DMS79 (cell line): ENCODE measurements around the gene ZBTB48.

Experiments
- DNase-seq: peaks from one replicate; lab custom pipeline; 2025; lab: John Stamatoyannopoulos, UW

Gene ZBTB48

GRCh38 chr1:6614019-6614928, 34.5 kb downstream of the ZBTB48 start:
- no peak for DNase-seq

GRCh38 chr1:6614929-6615785, 35.4 kb downstream of the ZBTB48 start:
- DNase-seq = no peak

DNA sequence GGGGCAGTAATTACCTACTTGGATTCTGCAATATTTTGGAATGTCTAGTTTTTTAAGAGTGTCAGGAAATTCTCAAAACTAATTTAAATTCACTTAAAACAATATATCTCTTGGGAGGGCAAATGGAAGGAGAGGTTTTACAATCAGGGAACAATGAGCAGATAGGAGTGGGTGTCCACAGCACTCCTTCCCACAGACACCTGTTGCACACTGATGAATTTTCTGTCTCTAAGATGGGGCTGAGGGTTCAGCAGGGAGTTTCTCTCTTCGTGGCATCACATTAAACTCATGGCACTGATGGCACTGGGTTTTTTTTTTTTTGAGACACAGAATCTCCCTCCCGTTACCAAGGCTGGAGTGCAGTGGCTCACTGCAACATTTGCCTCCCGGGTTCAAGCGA, 39.3 kb downstream of the ZBTB48 start:
- DNase-seq = no peak

DNA sequence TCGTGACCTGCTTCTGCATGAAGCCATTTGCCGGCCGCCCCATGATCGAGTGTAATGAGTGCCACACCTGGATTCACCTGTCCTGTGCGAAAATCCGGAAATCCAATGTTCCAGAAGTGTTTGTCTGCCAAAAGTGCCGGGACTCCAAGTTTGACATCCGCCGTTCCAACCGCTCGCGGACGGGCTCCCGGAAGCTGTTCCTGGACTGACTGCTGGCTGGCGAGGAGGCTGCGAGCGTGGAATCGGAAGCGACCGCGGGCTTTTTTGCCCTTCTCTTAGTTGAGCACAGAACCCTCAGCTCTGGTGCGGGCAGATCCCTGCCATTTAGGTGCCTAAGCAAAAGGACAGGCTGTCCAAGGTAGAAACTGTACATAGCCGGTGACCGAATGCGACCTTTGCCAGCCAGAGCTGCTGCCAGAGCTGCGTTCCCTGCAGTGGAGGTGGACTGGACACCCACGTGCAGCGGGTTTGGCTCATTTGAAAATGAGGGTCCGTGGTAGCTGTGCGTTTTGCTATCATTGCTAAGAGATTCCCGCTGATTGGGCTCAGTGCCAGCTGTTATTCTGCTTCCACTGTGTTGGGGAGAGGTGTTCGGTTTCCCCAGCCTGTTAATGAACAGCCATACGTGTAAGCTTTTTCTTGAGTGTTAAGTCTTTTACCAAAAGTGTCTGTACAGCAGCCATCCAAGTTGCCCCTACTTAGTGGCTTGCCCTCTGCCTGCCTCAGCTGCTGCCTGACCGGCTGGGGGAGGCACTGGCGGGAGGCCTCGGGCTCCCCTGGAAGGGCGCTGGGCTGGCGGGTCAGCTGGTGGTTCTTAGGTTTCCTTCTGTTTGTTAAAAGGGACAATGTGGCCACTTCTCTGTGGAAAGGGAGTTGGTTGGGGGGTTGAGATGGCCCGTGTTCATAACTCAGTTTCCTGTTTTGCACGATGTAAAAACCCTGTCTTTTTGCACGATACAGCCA, 41.9 kb downstream of the ZBTB48 start:
- DNase-seq = no peak

- no peak for DNase-seq
Measured at GRCh38 chr1:6622396-6623152, 42.8 kb downstream of the ZBTB48 start.

DNA sequence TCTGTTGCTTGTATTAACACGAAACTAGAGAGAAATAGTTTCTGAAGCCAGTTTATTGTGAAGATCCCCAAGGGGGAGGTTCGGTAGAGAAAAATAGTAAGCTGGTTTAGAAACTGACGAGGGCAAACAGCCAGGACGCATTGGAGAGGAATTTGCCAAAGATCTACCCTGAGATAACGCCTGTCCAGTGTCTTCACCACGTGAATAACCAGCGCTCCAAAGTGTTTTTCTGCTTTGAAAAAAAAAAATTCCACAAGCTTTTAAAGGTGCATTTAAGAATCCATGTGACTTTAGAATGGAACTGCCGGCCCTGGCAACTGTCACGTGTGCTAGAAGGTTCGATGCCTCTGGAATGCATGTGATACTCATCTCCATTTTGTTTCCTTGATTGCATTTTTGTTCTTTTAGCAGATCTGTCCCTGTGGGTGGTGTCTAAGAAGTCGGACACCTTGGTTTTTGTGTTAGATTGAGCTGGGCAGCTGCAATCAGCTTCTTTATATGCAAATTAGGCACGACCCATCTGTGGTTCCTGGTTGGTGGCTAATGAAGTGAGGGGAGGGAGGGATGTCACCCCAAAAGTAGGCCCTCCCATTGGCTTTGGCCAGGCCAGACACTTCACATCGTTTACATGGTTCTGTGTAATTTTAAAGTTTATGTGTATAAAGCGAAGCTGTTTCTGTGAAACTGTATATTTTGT, 43.6 kb downstream of the ZBTB48 start:
- no peak for DNase-seq

- DNase-seq = peak; percentile 44
Measured at GRCh38 chr1:6624710-6625583, 45.2 kb downstream of the ZBTB48 start, which contains the start of gene THAP3. TSS of gene THAP3 (plus strand) at chr1:6624868. CDS start at chr1:6625219, 351 bp downstream.

- no peak for DNase-seq
Measured at GRCh38 chr1:6625584-6626149, 45.9 kb downstream of the ZBTB48 start.

GRCh38 chr1:6627031-6627430, 47.2 kb downstream of the ZBTB48 start:
- DNase-seq = no peak

GRCh38 chr1:6627841-6628545, 48.2 kb downstream of the ZBTB48 start:
- DNase-seq = no peak

GRCh38 chr1:6628971-6629479, 49.2 kb downstream of the ZBTB48 start:
- no peak for DNase-seq

GRCh38 chr1:6630027-6630426, 50.2 kb downstream of the ZBTB48 start:
- no peak for DNase-seq

- no peak for DNase-seq
Measured at GRCh38 chr1:6631058-6631457, 51.3 kb downstream of the ZBTB48 start.

DNA sequence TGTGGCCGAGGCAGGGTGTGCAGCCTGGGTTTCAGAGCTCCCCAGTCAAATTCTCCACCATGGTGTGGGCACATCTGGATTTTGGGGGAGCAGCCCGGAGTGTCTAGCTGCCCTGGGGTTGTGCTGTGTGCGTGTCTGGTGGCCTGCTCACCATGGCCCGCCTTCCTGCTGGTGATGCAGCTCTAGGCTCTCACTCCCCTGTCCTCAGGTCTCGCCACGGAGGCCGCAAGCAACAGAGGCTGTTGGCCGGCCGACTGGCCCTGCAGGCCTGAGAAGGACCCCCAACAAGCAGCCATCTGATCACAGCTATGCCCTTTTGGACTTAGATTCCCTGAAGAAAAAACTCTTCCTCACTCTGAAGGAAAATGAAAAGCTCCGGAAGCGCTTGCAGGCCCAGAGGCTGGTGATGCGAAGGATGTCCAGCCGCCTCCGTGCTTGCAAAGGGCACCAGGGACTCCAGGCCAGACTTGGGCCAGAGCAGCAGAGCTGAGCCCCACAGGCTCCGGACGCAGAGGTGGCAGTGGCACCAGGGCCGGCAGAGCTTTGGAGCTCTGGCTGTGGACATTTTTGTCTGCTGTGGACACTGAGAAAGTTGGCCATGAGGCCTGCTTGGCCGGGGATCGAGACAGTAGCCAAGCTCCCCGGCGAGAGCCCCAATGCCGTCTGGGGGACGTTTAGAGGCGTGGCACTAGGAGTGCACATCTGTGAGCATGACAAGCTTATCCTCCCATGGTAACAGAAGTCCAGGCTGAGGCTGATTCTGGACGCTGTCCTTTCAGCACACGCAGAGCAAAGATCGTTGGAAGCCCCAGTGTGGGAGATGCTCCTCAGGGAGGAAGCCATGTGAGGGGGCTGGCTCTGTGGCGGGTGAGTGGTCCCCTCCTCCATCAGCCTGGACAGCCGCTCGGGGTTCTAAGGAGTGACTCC, 53.1 kb downstream of the ZBTB48 start:
- DNase-seq = no peak

DNA sequence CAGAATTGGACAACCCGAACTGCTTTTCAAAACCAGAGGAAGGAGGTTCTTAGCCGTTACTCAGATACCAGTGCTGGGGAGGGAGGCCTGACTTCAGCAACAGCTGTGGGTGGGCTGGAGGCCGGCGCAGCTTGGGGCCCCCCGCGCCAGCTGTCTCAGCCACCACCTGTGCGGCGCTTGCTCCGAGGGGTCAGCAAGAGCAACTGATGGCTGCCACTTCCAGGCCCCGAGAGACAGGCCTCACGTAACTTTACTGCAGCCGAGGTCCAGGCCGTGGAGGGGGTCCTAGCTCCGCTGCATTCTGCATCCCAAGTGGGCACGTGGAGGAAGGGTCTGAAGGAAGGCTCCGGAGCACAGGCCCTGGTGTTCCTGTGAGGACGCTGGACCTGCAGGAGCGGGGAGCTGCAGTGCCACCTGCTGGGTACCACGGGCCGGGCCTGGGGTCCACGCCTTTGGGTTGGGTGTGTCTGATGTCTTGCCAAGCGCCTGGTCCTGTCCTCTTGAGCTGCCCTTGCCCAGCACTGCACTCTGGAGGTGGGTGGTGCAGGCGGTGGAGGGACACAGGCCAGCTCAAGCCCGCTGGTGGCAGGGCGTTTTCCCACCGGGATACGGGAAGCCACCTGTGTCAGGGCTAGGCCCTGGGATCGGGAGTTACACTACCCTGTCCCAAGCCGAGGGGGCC, 54.7 kb downstream of the ZBTB48 start:
- no peak for DNase-seq

DNA sequence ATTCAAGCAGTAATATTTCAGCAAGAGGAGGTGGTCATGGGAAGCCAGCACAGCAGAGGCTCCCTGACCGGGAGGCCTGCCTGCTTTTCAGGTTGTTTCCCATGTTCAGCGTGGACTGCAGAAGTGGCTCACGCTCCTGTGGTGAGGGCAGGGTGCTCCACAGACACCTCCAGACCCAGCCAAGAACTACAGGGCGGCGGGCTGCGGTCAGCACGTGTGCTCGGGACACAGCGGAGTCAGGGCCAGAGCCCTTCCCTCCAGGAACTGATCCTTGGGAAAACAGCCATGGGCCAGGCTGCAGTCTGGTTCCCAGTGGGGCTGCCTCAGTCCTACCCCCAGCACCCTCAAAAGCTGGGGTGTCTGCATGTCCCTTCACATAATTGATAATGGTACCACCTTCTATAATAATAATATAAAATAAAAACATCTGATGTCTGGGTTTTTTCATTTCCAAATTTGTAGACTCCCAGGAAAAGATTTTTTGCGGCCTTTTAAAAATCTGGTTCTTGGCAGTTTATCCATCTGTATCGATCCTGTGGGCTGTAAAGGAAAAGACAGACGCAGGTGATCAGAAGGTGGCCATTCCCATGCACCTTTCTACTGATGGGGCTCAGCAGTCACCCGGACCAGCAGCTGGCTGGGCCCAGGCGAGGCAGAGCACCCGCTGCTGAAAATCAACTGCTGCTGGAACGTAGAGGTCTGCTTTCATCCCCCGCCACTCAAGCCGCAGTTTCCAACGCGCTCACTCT, 55.5 kb downstream of the ZBTB48 start:
- no peak for DNase-seq
